ENCODE data around the gene ZKSCAN3. TPM values are rescaled to one million over a fixed set of nuclear protein-coding genes. Genes with fewer than 3 reads are reported as not detected.

ZKSCAN3 gene
- total and polyA plus RNA-seq, 11 donors: 1.5 to 7.9 (median 4.9) TPM

GRCh38 chr6:28354688-28355554 is 5.2 kb downstream of the ZKSCAN3 start:
- Histone ChIP-seq H3K27me3 (no peaks in the 10 kb centered on the region), H3K4me1 (peaks cover 3 to 50% (median 37%) of the 10 kb centered on the region in 12 donors), H3K27ac (peak overlapping the region; percentile 30 to 91 (median 89)), H3K36me3 (peaks cover 0 to 5% (median 1%) of the 10 kb centered on the region in 9 donors), H3K9me3 (no peaks in the 10 kb centered on the region), H3K4me3 (peak overlapping the region in 9 of 12 donors; percentile 62 to 86 (median 69))
- 76 to 89% (median 84%) methylated on average over 10 of the region's 10 CpGs for WGBS, 4 donors
- intact Hi-C loops (cut with DNase I): loop anchor here (2.0 to 10.0 kb wide), 12 partner anchors 73 to 1170 kb away; partner anchors contain the start of genes ZSCAN26 (in 3 of the 10), NKAPL (in 2 of the 10), PGBD1 (in 2 of the 10) and ZKSCAN4 (in 2 of the 10)
- DNase-seq: no peak
- TF ChIP-seq POLR2A (IDR thresholded peaks at IDR 0.05) (no peak), CTCF (IDR thresholded peaks at IDR 0.05) (no peak)
- no peak for ATAC-seq

DNA sequence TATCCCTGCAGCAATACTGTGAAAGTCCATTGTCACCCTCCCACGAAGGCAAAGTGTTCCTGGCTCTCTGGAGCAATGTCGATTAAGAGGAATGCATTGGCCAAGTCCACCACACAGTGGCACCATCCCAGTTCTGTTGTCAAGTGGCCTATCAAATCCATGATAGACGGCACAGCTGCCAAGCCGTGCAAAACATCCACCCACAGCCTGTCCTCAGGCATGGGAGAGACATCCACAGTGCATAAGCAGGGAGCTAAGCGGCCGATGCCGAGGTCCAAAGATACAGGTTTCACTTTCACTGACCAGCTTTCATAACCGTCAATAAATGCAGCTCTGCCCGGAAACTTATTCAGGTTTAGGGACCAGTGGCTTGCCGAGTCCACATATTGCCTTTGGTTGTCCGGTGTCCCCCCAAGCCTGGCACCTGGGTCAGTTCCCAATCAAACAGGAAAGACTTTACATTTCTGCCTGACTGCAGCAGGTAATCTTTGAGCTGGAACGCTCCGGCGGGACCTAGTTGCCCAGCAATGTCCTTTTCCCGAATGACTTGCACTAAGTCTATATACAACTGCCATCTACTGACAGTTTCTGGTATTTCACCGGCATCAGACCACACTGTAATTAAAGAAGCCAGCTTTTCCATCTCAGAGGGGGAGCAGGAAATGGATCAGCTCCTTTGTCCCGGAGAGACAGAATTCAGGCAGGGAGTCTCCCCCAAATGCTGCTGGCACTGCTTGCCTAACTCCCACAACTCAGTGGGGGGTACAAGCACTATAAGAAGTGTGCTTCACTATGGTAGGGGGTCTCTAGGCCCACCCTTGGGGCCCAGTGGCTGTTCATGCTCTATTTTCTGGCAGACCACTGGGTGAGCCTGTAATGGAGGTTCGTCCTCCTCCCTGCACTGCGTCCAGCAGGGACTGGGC is 6.3 kb downstream of the ZKSCAN3 start:
- Histone ChIP-seq H3K4me3 (peak overlapping the region; percentile 20 to 86 (median 67)), H3K27ac (peak overlapping the region; percentile 72 to 91 (median 89)), H3K9me3 (no peaks in the 10 kb centered on the region), H3K4me1 (peaks cover 3 to 42% (median 29%) of the 10 kb centered on the region in 12 donors), H3K27me3 (no peaks in the 10 kb centered on the region), H3K36me3 (peaks cover 0 to 16% (median 10%) of the 10 kb centered on the region in 9 donors)
- peak; percentile 71 to 91 (median 80) for TF ChIP-seq CTCF (IDR thresholded peaks at IDR 0.05)
- TF ChIP-seq POLR2A (IDR thresholded peaks at IDR 0.05): no peak
- ATAC-seq: peak; percentile 86 to 90 (median 89)
- intact Hi-C loops (cut with DNase I): loop anchor here in 9 of 10 donors (2.0 to 10.0 kb wide), 12 partner anchors 74 to 1171 kb away; partner anchors contain the start of genes ZKSCAN4 (in 3 of the 9), ZSCAN26 (in 3 of the 9), NKAPL (in 2 of the 9) and ZKSCAN8 (in 2 of the 9)
- 0 to 4% (median 2%) methylated on average over 16 to 19 of the region's 19 CpGs for WGBS, 4 donors
- peak; percentile 67 to 84 (median 80) for DNase-seq

DNA sequence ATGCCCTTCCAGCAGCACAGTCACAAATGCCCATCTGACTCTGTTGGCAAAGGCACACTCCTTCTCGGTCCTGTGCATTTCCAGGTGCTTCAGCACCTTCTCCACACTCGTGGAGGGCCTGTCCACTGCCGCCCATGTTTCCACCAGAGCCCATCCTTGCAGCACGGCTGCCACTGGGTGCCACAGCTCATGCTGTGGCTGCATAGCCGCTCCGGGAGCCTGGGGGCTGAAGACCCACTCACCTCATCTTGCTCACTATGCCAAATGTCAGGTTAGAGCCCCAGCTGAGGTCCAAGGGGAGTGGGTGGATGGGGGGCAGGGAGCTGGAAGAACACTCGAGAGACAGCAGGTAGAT is 6.9 kb downstream of the ZKSCAN3 start:
- peak overlapping the region in 7 of 12 donors; percentile 44 to 86 (median 66) for H3K4me3 ChIP-seq
- peak overlapping the region in 11 of 12 donors; percentile 78 to 91 (median 89) for H3K27ac ChIP-seq
- 59 to 75% (median 68%) methylated on average over 7 of the region's 7 CpGs for WGBS, 4 donors
- DNase-seq (peak in 1 of 5 donors; percentile 59), ATAC-seq (peak in 1 of 4 donors; percentile 19)
- peaks cover 3 to 35% (median 24%) of the 10 kb centered on the region in 12 donors for H3K4me1 ChIP-seq
- no peaks in the 10 kb centered on the region for H3K9me3 ChIP-seq
- no peak for TF ChIP-seq POLR2A (IDR thresholded peaks at IDR 0.05)
- no peak for TF ChIP-seq CTCF (IDR thresholded peaks at IDR 0.05)
- H3K27me3 ChIP-seq: no peaks in the 10 kb centered on the region
- intact Hi-C loops (cut with DNase I): loop anchor here in 9 of 10 donors (2.0 to 10.0 kb wide), 12 partner anchors 74 to 1172 kb away; partner anchors contain the start of genes ZKSCAN4 (in 3 of the 9), ZSCAN26 (in 3 of the 9), NKAPL (in 2 of the 9) and ZKSCAN8 (in 2 of the 9)
- H3K36me3 ChIP-seq: peaks cover 0 to 22% (median 11%) of the 10 kb centered on the region in 9 donors
